Stimulated activated CD8-positive, alpha-beta memory T cell treated with anti-CD3 and anti-CD28 coated beads, Interleukin-4, amount 100 ng/mL, for 24 hours (primary cell): Measurements from ENCODE around the gene MEAK7.
"Not testable (repeated sequence)": the region's sequence is repeated elsewhere in the genome, so short reads cannot be mapped to it uniquely, and the experiment has no call there.

Experiments
- DNase-seq: peaks from one replicate; pipeline ENCODE4 v3.0.0-alpha.2; 2020; ENCODE audit warnings: low read depth

MEAK7 gene

GRCh38 chr16:84532855-84533486 is 28.5 kb upstream of the MEAK7 start:
- DNase-seq = no peak

- DNase-seq = no peak
Observed at GRCh38 chr16:84532291-84532724, 27.8 kb upstream of the MEAK7 start.

DNA sequence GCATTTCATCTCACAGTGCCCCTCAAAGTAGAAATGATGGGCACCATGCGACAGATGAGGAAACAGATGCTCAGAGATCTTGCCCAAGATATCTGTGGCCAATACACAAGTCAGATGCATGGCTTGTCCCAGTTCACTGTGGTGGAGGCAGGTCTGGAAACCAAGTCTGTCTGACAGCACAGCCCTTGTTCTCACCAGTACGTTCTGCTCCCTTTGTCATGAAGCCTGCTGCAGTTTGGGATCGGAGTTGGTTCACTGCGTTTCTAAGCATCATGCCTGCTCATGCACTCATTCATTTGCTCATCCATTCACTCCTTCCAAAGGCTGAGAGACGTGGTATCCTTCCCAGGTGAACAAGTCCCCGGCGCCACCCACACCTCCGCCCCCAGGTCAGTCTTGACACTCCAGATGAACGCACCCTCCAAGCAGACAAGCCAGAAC is 27.2 kb upstream of the MEAK7 start:
- no peak for DNase-seq

DNA sequence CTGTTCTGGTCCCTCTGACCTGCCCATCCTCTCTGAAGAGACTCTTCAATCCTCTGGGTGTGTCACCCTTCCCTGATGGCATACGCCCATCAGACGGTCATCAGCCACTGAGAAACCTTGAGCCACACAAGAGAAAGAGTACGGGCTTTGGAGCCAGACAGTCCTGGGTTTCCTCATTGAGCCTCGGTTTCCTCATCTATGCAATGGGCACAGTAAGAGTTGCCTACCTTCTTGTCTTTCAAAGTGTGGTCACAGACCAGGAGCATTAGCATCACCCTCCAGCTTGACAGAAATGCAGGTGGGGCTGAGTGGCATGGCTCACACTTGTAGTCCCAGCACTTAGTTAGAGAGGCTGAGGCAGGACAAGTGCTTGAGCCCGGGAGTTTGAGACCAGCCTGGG is 26.1 kb upstream of the MEAK7 start:
- no peak for DNase-seq

GRCh38 chr16:84529607-84530006 is 25.1 kb upstream of the MEAK7 start:
- DNase-seq = no peak

DNA sequence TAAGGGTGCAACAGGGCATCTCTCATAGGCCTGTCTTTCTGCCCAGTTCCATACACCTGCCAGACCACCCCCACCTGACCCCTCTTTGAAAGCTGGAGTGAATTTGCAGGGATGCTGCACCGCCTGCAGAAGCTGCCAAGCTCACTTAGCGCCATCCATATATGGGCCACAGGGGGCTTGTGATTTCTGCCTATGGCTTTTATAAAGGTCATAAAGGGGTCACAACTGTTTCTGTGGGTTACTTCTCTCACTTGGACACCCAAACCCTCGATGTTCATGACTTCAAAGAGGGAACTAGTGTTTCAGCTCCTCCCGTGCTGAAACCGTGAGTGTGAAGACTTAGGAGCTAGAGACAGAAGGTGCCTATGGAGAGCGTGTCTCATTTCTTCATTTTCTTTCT is 23.9 kb upstream of the MEAK7 start:
- DNase-seq = no peak

DNA sequence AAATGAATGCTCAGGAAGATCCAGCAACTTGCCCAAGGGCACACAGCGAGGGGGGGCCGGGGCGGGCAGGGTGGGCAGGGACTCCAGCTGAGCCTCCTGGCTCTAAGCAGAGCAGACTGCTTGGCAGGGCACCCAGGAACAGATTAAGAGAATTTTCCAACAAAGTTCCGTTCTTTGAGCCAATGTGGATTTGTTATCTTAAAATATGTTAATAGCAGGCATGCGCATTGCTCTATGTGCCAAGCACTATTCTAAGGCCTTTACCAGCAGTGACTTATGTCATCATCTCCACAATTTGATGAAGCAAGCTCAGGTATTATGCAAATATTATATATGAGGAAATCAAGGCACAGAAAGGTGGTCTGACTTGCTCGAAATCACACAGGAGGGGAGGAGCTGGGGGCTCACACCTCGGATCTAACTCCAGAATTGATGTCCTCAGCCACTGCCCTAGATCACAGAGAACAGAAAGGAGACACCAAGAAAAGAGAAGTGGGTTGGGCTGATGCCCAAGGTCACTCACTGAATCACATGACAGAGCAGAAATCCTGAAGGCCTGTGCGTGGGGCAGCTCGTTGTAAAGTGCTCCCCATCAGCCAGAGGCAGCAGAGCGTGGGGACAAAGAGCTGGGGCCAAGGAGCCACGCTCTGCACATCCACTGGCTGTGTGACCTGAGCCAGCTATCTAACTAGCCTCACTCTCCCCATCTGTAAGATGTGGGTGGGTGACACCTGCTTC is 23.2 kb upstream of the MEAK7 start:
- no peak for DNase-seq

- DNase-seq = no peak
Observed at GRCh38 chr16:84526794-84527531, 22.5 kb upstream of the MEAK7 start.

GRCh38 chr16:84524941-84525581 is 20.6 kb upstream of the MEAK7 start:
- DNase-seq = not testable (repeated sequence)

DNA sequence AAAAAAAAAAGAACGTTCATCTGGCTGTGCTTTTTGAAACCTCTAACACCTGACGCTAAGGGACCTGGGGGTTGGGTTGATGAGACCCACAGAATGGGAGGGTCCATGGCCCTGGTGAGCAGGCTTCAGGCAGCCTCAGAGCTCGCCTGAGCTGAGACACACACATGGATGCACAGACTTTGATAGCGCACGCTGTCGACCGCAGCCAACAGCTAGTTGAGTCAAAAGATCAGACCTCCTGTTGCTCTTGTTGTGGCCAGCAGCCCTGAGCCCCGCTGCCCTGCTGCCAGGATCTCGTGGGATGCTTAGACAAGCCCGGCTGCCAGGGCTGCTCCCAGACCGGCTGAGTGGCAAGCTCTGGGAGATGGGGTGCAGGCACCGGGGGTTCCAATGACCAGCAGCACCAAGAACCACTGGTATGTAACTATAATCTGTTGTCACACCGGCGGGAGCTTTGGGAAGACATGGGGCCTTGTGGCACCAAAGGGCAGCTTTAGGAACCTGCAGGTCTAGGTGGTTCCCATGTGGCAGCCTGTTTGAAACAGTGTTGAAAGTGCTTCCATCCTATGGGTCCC is 20.0 kb upstream of the MEAK7 start:
- no peak for DNase-seq

DNA sequence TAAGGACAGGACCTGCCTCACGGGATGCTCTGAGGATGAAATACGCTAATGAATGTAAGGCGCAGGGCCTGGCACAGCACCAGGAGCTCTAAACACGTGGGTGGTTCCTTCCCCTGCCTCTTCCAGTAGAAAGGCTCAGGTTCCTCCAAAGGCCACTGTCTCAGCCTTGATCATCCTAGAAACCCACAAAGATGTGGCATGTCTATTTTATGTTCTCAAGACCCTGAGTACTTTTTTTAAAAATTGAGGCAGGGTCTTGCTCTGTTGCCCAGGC is 17.0 kb upstream of the MEAK7 start:
- DNase-seq = no peak

- no peak for DNase-seq
Observed at GRCh38 chr16:84520725-84521496, 16.5 kb upstream of the MEAK7 start.

DNA sequence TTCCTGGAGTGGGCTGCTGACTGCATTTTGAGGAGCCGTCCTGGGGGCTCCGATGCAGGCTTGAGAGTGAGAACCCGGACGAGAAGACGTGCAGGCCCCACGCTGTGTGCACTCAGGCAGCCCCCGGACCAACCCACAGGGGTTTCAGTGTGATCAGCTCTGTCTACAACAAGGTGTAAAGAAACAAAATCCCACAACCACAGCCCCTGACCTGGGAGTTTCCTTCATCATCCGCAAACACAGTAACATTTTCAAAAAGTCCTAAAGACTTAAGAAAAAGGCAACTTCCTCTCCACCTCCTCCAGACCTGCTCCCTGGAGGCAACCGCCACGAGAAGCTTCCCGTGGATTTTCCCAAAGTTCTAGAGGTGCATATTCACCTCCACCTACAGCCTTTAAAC is 15.4 kb upstream of the MEAK7 start:
- DNase-seq = no peak

GRCh38 chr16:84518804-84519341 is 14.4 kb upstream of the MEAK7 start:
- peak; percentile 14 for DNase-seq

GRCh38 chr16:84518220-84518619 is 13.8 kb upstream of the MEAK7 start:
- DNase-seq = not testable (repeated sequence)

- no peak for DNase-seq
Observed at GRCh38 chr16:84517366-84517765, 12.9 kb upstream of the MEAK7 start.

DNA sequence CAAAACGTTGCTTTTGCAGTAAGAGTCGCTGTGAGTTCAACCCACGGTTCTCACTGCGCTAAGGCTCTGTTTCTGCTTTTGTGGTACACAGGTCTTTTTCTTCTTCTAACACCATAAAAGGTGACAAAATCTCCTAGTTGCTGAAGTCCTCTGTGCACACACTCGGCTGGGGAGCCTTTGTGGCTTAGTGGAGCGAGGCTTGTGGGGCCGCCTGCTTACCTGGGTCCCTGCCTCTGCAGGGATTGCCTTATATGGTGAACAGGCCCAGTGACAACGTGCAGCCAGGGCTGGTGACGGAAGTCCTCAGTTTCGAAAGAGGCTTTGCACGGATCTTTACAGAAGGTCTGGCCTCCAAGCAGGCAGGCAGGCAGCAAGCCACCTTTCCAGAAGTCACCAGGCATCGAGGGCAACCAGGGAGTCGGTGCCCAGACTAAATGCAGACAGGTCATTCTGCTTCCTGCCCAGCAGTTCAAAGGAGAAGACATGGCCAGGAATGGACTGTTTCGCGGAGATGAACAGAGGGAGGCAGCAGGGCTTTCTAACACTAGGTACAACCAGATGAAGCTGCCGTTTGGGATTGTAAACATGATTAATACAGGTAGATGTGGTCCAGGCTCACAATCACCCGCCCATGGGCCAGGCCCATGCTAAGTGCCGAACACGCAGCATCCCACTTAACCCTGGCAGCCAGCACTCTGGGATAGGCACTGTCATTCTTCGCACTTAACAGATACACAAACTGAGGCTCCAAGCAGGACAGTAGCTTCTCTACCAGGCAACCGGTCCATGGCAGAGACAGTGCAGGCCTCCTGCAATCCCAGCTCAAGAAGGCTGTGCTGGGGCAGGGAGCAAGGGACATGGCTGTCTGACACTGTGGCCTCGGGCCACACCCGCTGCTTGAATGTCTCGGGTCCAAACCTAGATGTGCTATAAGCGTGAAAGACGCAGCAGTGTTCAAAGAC is 10.7 kb upstream of the MEAK7 start:
- DNase-seq = peak; percentile 57

DNA sequence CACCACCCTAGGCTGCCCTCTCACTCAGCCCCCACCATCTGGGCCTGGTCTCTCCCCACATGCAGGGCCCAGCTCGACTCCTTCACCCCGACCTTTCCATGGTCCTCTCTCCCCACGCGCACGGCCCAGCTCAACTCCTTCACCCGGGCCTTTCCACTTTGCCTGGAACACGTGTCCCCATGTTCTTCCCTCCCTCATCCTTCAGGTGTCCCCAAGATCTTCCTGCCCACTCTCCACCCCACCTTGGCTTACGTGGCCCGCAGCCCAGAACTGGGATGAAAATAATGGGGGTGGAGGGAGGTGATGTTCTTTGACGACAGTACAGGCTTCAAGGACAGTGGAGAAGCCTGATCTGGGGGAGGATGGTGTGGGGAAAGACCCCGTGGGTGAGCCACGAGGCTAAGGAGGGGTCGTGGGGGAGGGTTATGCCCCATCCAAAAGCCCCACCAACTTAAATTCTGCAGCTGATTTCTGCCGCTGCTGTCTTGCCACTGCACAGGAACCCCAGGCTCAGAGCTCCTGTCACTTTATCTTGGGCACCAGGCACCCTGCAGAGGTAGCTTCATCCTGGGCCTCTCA is 9.9 kb upstream of the MEAK7 start:
- DNase-seq = no peak

GRCh38 chr16:84513666-84514065 is 9.2 kb upstream of the MEAK7 start:
- DNase-seq = no peak

GRCh38 chr16:84513123-84513522 is 8.7 kb upstream of the MEAK7 start:
- DNase-seq = no peak
